H1 (cell line): ENCODE data around the gene P2RY13. TPM values are rescaled to one million over a fixed set of nuclear protein-coding genes. Genes with fewer than 3 reads are reported as not detected.

Source experiments
- RAD21 ChIP-seq, 2 experiments: IDR thresholded peaks in 1 of 2; conservative IDR thresholded peaks in 1 of 2; 2 replicates each; pipeline ENCODE4 v1.6.1; 2011; ENCODE audit warnings: low read depth in 2 of 2, low read length in 2 of 2, improper control_type of control experiment in 1 of 2, inconsistent platforms in 1 of 2, mild to moderate bottlenecking in 1 of 2, moderate library complexity in 1 of 2
- RNF2 ChIP-seq: fragments of 200-900, 300-1000 bp; sonication (generic); IDR thresholded peaks from 2 replicates; pipeline ENCODE4 v1.7.1; 2016; ENCODE audit warnings: borderline replicate concordance, low read depth, mild to moderate bottlenecking, antibody characterized with exemption, low read length; ENCODE audit not compliant: poor library complexity, severe bottlenecking; ENCODE audit errors: missing control alignments
- polyA plus RNA-seq, 7 experiments: library from polyadenylated mRNA; depleted of rRNA in 3 of 7; stranded (reverse) in 5 of 7; unstranded in 2 of 7; fragments of >200 nt in 5 of 7; fragments of 200-250 nt in 2 of 7; gene quantifications; 1 replicate in 5 of 7; 2 replicates in 1 of 7; 4 replicates in 1 of 7; pipeline versions ENCODE4 v1.2.1 to v1.2.3, GENCODE V29; 2011 to 2013; ENCODE audit warnings: missing spikeins in 2 of 7, mixed read lengths in 2 of 7
- total RNA-seq: library from RNA; stranded (reverse); fragmentation: NEBNext Ultra II Directional; extraction: Animal tissue kit (Norgen Biotek cat#: 25700); gene quantifications from 2 replicates; pipeline ENCODE4 v1.2.1, GENCODE V29; 2021

Gene P2RY13
- total and polyA plus RNA-seq, 2 of the 8 experiments (the other 6 are each of a cell fraction or from before 2014, with no cell fraction given), result not detected

GRCh38 chr3:151312972-151313371, 16.4 kb downstream of the P2RY13 start (continued):
- TF ChIP-seq RNF2, result no peak
- no peak for TF ChIP-seq RAD21 (IDR thresholded peaks at IDR 0.05 in 1 of 2, conservative IDR thresholded peaks at IDR 0.05 in 1 of 2; ENCODE audit: low read depth in 2 of 2, low read length in 2 of 2)
- TF ChIP-seq, all 59 proteins: peak for 0
